ENCODE data around the gene CLCNKB. TPM values are rescaled to one million over a fixed set of nuclear protein-coding genes. Genes with fewer than 3 reads are reported as not detected.
A peak's percentile ranks its signal among the peaks of the same experiment; 100 is the strongest.

Gene CLCNKB
- total RNA-seq, 2 experiments from 2014 or later, result not detected

DNA sequence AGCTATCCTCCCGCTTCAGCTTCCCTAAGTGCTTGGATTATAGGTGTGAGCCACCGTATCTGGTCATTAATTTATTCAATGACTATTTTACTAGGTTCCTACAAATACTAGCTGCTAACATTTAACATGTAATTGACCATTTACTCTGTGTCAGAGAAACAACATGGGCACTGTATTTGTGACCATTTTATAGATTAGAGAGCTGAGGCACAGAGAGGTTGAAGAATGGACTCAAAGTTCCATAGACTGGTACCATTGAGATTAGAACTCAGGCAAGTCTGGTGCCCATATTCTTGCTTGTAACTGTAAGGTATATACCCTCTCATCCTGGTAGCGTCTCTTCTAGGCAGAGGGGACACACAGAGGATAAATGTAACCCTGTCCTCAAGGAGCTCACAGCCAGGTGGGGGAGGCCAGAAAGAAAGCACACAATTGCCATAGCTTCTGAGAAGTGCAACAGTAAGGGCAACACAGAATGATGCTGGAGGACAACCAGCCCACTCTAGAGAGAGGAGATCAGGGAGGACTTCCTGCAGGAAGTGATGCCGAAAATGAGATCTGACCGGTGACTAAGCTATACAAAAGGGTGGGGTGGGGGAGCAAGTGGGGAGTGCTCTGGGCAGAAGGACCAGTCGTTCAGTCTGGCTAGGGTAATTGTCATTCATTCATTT is 35.8 kb upstream of the CLCNKB start:
- Mint-ChIP-seq H3K27ac (no peak overlapping the region), H3K27me3 (peaks cover 1% of the 10 kb centered on the region), H3K9me3 (no peaks in the 10 kb centered on the region), H3K4me3 (no peak overlapping the region), H3K36me3 (no peaks in the 10 kb centered on the region), H3K4me1 (ENCODE audit: low read depth) (peaks cover 5% of the 10 kb centered on the region)
- ChIA-PET POLR2A (no interaction called here), CTCF (interaction anchor here (0.6 to 3.9 kb wide), 14 partner anchors 9 to 253 kb away, joined by 3 to 26 read pairs (median 4); partner anchors contain the start of genes FAM131C, SPEN and ZBTB17)
- intact Hi-C loops (cut with micrococcal nuclease), result loop anchor here (1.0 to 5.0 kb wide), 2 partner anchors 193 to 216 kb away; no protein-coding TSS in a partner anchor
- DNase-seq, result no peak

DNA sequence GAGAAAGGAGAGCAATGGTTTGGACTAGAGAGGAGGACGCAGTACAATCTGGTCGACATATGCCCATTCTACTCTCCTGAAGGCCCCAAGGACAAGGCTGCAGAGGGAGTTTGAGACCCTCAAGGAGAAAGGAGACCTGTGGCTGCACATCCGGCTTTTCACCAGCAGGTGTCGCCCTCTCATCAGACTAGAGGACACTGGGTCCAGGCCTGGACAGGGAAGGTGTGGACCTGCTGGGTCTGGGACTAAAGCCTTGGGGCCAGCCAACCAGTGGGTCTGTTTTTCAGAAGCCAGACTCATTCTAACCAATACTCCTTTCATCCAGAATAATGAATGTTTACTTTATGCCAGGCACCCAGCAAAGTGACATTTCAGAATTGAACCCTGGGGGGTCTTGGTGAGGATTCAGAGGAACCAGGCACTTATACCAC is 34.5 kb upstream of the CLCNKB start:
- Mint-ChIP-seq H3K4me1 (ENCODE audit: low read depth) (peaks cover 5% of the 10 kb centered on the region), H3K36me3 (no peaks in the 10 kb centered on the region), H3K27me3 (peaks cover 5% of the 10 kb centered on the region), H3K4me3 (no peak overlapping the region), H3K27ac (no peak overlapping the region), H3K9me3 (no peaks in the 10 kb centered on the region)
- ChIA-PET CTCF (interaction anchor here (0.7 to 3.9 kb wide), 15 partner anchors 11 to 217 kb away, joined by 3 to 26 read pairs (median 4); partner anchors contain the start of gene FAM131C), POLR2A (no interaction called here)
- peak; percentile 79 for DNase-seq
- intact Hi-C loops (cut with micrococcal nuclease), result loop anchor here (1.0 to 5.0 kb wide), 3 partner anchors 24 to 217 kb away; no protein-coding TSS in a partner anchor

DNA sequence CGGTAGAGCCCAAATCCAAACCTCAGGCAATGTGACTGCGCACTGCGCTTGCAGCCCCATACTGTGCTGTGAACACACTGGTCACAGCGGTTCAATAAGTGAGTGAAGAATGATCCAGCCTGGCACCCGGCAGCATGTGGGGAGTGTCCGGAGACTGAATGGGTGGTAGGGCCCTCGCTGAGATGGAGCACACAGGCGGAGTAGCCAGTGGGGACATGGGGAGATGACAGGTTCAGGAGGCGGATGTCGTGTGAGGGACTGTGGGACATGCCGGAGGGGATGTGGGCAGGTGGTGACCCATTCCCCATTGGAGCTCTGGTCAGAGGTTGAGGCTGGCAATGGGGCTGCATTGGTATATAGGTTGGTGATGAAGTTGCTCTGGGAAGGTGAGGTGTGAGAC is 33.9 kb upstream of the CLCNKB start:
- Mint-ChIP-seq H3K36me3 (no peaks in the 10 kb centered on the region), H3K9me3 (no peaks in the 10 kb centered on the region), H3K4me3 (no peak overlapping the region), H3K27ac (no peak overlapping the region), H3K27me3 (peaks cover 7% of the 10 kb centered on the region), H3K4me1 (ENCODE audit: low read depth) (peaks cover 5% of the 10 kb centered on the region)
- no peak for DNase-seq
- ChIA-PET POLR2A (no interaction called here), CTCF (interaction anchor here (0.6 to 3.9 kb wide), 13 partner anchors 10 to 236 kb away, joined by 3 to 26 read pairs (median 4); no protein-coding TSS in a partner anchor)
- intact Hi-C loops (cut with micrococcal nuclease), result loop anchor here (1.0 to 5.0 kb wide), 3 partner anchors 24 to 217 kb away; no protein-coding TSS in a partner anchor

DNA sequence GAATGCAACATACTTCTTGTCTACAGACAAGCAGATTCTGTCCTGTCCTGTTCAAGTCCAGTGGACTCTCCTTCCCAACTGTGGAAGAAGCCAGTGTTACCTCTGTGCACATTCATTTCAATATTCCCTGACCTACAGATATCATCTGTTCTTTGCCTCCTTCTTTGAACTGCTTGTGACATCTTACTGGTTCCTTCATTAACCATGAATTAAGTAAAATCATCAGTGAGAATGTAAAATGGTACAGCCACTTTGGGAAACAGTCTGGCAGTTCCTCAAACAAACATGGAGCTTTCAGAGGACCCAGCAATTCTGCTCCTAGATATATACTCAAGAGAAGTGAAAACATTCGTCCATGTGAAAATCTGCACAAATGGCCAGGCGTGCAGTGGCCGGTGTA is 32.7 kb upstream of the CLCNKB start:
- CTCF ChIA-PET, result interaction anchor here (0.6 to 2.4 kb wide), 7 partner anchors 9 to 227 kb away, joined by 3 to 13 read pairs (median 4); no protein-coding TSS in a partner anchor
- Mint-ChIP-seq H3K27ac (no peak overlapping the region), H3K9me3 (no peaks in the 10 kb centered on the region), H3K4me3 (no peak overlapping the region), H3K4me1 (ENCODE audit: low read depth) (peaks cover 5% of the 10 kb centered on the region), H3K27me3 (peaks cover 10% of the 10 kb centered on the region), H3K36me3 (no peaks in the 10 kb centered on the region)
- no peak for DNase-seq
- intact Hi-C loops (cut with micrococcal nuclease), result no loop called here
- POLR2A ChIA-PET, result no interaction called here

DNA sequence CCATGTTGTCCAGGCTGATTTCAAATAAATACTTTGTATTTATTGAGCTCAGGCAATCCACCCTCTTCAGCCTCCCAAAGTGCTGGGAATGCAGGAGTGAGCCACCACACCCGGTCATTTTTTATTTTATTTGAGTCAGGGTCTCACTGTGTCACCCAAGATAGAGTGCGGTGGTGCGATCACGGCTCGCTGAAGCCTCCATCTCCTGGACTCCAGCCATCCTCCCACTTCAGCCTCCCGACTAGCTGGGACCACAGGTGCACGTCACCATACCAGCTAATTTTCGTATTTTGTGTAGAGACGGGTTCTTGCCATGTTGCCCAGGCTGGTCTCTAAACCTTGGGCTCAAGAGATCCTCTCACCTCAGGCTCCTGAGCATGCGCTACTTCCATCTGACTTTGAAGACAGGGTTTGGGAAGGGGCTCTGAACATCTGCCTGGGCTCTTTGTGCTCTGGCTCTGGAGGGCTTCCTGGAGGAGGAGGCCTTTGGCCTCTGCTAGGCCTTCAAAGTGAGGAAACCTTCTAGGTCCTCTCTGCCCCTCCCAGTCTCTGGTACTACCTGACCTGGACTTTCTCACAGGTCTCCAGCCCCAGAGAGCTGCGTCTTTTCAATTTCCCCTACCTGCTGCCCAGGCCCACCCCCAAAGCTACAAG is 31.5 kb upstream of the CLCNKB start:
- Mint-ChIP-seq H3K27me3 (peaks cover 10% of the 10 kb centered on the region), H3K4me3 (no peak overlapping the region), H3K9me3 (no peaks in the 10 kb centered on the region), H3K27ac (no peak overlapping the region), H3K4me1 (ENCODE audit: low read depth) (peaks cover 5% of the 10 kb centered on the region), H3K36me3 (no peaks in the 10 kb centered on the region)
- ChIA-PET POLR2A (no interaction called here), CTCF (interaction anchor here (1.4 to 2.1 kb wide), 2 partner anchors 44 to 220 kb away, joined by 3 to 8 read pairs; no protein-coding TSS in a partner anchor)
- intact Hi-C loops (cut with micrococcal nuclease), result no loop called here
- no peak for DNase-seq

DNA sequence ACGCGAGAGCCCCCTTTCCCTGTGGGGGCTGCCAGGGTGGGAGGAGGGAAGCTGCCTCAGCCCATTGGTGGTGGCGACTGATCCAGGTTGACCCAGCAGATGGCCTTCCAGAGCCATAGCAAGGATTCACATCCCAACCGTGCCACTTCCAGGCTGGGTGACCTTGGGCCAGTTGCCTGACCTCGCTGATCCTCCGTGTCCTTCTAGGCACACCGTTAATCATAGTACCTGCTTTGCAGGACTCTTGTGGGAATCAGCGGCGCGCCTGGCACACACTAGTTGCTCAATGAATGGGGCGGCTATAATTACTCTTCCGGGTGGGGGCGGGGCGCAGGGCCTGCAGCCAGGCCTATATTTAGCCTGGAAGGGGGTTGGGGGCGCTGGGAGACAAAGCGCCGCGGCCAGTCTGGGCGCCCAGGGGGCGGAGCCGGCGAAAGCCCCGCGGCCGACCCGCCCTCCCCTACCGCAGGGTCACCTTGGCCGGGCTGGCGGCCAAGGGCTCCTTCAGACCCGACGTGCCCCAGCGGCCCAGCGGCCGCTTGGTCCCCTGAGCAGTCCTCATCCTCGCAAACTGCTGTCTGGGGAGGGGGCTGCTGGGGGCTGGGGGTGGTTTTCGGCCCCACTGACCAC is 30.9 kb upstream of the CLCNKB start:
- DNase-seq, result peak; percentile 52
- Mint-ChIP-seq H3K9me3 (no peaks in the 10 kb centered on the region), H3K4me1 (ENCODE audit: low read depth) (peaks cover 5% of the 10 kb centered on the region), H3K4me3 (peak overlapping the region; percentile 12), H3K27me3 (peaks cover 10% of the 10 kb centered on the region), H3K27ac (no peak overlapping the region), H3K36me3 (no peaks in the 10 kb centered on the region)
- intact Hi-C loops (cut with micrococcal nuclease), result no loop called here
- CTCF ChIA-PET, result interaction anchor here (1.4 to 2.1 kb wide), 2 partner anchors 43 to 221 kb away, joined by 3 to 8 read pairs; no protein-coding TSS in a partner anchor
- POLR2A ChIA-PET, result no interaction called here

DNA sequence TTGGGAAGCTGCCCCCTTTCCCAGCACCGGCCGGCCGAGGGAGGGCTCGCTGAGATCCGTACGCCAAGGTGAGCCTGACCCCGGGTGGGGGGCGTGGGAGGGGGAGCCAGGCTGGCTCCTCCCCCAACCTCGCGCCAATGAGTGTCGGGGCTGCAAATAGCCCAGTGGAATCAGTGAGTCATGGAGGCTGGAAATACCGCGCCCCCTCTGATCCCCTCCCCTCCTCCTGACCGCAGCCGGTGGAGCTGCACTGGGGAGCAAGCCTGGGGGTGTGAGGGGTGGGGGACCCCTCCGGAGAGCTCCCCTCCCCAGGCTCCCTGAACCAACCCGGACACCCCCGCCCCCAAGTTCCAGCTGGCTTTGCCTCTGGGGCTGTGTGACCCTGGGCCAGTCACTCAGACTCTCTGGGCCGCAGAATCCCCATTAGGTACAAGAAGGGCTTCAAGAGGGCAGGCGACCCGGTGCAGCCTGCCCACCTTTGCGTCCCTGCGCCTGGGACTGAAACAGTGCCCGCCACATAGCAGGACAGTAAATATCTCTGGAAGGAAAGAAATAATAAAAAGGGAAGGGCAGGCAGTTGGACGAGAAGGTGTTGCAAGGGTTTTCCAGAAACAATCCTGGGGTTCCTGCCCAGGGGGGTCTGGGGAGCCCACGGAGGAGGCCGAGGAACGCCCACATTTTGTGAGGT is 30.2 kb upstream of the CLCNKB start:
- H3K4me1 Mint-ChIP-seq (ENCODE audit: low read depth), result peaks cover 5% of the 10 kb centered on the region
- H3K4me3 Mint-ChIP-seq, result no peak overlapping the region
- peaks cover 10% of the 10 kb centered on the region for H3K27me3 Mint-ChIP-seq
- peak; percentile 73 for DNase-seq
- ChIA-PET POLR2A (no interaction called here), CTCF (interaction anchor here (1.0 to 2.1 kb wide), 2 partner anchors 221 to 222 kb away, joined by 4 to 8 read pairs; no protein-coding TSS in a partner anchor)
- H3K27ac Mint-ChIP-seq, result no peak overlapping the region
- no peaks in the 10 kb centered on the region for H3K36me3 Mint-ChIP-seq
- intact Hi-C loops (cut with micrococcal nuclease), result no loop called here
- H3K9me3 Mint-ChIP-seq, result no peaks in the 10 kb centered on the region

DNA sequence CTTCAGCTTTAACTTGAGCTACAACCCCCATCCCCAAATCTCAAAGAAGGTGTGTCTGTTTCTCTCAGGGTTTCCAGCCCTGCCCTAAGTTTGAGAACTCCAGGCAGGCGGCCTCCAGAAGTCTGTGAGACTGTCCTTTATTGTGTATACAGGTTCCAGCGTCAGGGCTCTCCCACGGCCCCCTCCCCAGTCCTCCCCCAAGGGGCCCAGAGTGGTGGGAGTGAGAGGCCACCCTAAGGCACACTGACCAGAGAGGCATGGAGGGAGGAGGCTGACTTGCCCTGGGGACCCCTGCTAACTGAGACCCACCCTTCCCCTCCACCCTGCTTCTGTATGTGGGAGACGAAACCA is 29.7 kb upstream of the CLCNKB start:
- peaks cover 10% of the 10 kb centered on the region for H3K27me3 Mint-ChIP-seq
- ChIA-PET POLR2A (no interaction called here), CTCF (interaction anchor here (1.0 kb wide), 1 partner anchor 222 kb away, joined by 4 read pairs; no protein-coding TSS in a partner anchor)
- no peak overlapping the region for H3K27ac Mint-ChIP-seq
- no peaks in the 10 kb centered on the region for H3K9me3 Mint-ChIP-seq
- no peak for DNase-seq
- H3K4me1 Mint-ChIP-seq (ENCODE audit: low read depth), result peaks cover 5% of the 10 kb centered on the region
- intact Hi-C loops (cut with micrococcal nuclease), result no loop called here
- no peak overlapping the region for H3K4me3 Mint-ChIP-seq
- H3K36me3 Mint-ChIP-seq, result no peaks in the 10 kb centered on the region

DNA sequence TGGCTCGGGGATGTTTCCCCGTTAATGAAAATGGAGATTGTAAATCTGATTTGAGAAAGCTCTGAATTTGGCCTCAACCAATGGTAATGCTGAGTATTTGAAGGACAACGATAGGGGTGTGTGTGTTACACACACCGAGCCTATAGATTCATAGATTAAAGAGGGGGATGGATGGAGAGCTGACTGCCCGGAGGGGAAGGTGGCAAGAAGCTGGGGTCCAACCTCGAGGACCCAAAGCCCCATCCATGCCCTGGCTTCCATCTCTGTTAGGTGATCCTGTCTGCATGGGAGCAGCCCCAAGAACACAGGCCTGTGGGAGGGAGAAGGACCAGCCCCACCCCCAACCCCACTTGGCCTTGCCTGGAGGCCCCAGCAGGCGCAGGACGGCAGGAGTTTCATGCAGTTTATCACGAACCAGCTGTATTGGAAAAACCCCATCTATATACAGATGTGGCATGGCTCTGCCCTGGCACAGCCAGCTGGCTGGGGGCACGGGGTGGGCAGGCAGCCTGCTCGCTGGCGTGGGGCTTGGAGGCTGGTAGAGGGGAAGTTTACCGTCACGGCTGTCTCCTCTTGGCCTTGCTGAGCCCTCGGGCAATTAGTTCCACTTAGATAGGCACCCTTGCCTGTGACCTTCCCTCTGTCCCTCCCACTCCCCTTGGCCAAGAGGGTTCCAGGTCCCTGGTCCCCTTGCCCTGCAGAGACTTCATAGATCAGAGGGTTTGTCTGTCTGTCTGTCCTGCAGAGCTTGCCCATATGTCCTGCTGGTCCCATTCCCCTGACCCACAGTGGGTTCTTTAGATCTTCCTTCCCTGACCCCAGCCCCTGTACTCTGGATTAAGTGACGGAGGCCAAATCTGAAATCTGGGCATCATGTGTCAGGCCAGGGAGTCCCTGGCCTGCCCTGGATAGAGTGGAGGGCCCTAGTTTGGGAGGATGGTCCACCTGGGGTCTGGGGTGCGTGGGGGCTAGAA is 28.8 kb upstream of the CLCNKB start:
- Mint-ChIP-seq H3K9me3 (no peaks in the 10 kb centered on the region), H3K36me3 (no peaks in the 10 kb centered on the region), H3K27me3 (peaks cover 10% of the 10 kb centered on the region), H3K4me3 (no peak overlapping the region), H3K27ac (no peak overlapping the region), H3K4me1 (ENCODE audit: low read depth) (peaks cover 5% of the 10 kb centered on the region)
- CTCF ChIA-PET, result interaction anchor here (0.7 to 1.0 kb wide), 4 partner anchors 17 to 223 kb away, joined by 3 to 4 read pairs (median 4); no protein-coding TSS in a partner anchor
- intact Hi-C loops (cut with micrococcal nuclease), result no loop called here
- no peak for DNase-seq
- POLR2A ChIA-PET, result interaction anchor here (0.6 kb wide), 1 partner anchor 305 kb away, joined by 3 read pairs; no protein-coding TSS in a partner anchor

DNA sequence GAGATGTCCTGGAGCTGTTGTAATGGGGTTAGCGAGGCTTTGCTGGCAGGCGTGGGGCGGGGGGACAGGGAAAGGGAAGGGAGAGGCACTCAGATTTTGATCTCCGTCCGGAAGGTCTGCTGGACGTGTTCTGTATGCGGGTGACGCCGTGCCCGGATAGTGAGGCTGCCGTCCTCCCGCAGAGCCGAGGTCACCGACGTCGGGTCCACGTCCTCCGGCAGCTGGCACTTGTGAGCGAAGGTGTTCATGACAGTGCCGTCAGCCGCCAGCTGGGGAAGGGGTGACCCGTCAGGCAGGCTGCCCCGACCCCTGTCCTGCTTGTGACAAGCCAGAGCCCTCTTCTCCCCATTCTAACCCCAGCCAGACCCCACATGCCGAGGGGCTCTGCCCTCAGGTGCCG is 28.1 kb upstream of the CLCNKB start:
- Mint-ChIP-seq H3K4me1 (ENCODE audit: low read depth) (peaks cover 5% of the 10 kb centered on the region), H3K27ac (no peak overlapping the region), H3K36me3 (no peaks in the 10 kb centered on the region), H3K9me3 (no peaks in the 10 kb centered on the region), H3K27me3 (peaks cover 9% of the 10 kb centered on the region), H3K4me3 (no peak overlapping the region)
- CTCF ChIA-PET, result no interaction called here
- POLR2A ChIA-PET, result interaction anchor here (0.6 kb wide), 1 partner anchor 305 kb away, joined by 3 read pairs; no protein-coding TSS in a partner anchor
- no peak for DNase-seq
- intact Hi-C loops (cut with micrococcal nuclease), result no loop called here

Measured in activated CD4-positive, alpha-beta memory T cell treated with anti-CD3 and anti-CD28 coated beads for 36 hours (primary cell).